Embryonic facial prominence (tissue), 1 donor: ENCODE measurements around the gene LONP1.

Experiments
- DNase-seq: peaks from one replicate; pipeline ENCODE4 v3.0.0-alpha.2; 2016; ENCODE audit errors: extremely low spot score

The LONP1 gene

GRCh38 chr19:5648464-5648863 lies 71.5 kb downstream of the LONP1 start:
- DNase-seq = no peak

- no peak for DNase-seq
These were observed 73.2 kb downstream of the LONP1 start for GRCh38 chr19:5646703-5647102.

GRCh38 chr19:5645409-5645808 lies 74.5 kb downstream of the LONP1 start:
- DNase-seq = no peak

GRCh38 chr19:5644037-5644436 lies 75.9 kb downstream of the LONP1 start:
- no peak for DNase-seq

GRCh38 chr19:5643060-5643459 lies 76.9 kb downstream of the LONP1 start:
- DNase-seq = no peak

- DNase-seq = no peak
These were observed 77.7 kb downstream of the LONP1 start for GRCh38 chr19:5642204-5642603.
